NCI-H510A (cell line): Measurements from ENCODE around the gene DERL2.

Experiments
- DNase-seq: peaks from one replicate; lab custom pipeline; 2025; lab: John Stamatoyannopoulos, UW

The DERL2 gene

DNA sequence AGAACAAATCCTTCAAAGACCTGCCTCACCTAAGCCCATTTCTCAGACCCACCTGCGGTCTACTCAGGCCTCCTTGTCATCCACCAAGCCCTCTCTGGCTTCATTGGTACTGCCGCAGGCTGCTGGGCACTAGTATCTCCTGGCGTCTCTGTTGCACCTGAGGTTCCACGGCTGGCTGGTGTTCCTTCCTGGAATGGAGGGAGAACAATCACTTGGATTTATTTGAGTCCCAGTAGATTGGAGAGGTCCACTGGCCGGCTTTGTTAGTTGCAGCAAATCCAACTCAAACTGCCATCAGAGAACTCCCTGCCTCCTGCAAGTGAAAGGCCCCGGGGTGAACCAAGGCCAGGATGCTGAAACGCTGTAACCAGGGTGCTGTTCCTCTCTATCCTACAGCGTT lies 15.7 kb upstream of the DERL2 start:
- no peak for DNase-seq

DNA sequence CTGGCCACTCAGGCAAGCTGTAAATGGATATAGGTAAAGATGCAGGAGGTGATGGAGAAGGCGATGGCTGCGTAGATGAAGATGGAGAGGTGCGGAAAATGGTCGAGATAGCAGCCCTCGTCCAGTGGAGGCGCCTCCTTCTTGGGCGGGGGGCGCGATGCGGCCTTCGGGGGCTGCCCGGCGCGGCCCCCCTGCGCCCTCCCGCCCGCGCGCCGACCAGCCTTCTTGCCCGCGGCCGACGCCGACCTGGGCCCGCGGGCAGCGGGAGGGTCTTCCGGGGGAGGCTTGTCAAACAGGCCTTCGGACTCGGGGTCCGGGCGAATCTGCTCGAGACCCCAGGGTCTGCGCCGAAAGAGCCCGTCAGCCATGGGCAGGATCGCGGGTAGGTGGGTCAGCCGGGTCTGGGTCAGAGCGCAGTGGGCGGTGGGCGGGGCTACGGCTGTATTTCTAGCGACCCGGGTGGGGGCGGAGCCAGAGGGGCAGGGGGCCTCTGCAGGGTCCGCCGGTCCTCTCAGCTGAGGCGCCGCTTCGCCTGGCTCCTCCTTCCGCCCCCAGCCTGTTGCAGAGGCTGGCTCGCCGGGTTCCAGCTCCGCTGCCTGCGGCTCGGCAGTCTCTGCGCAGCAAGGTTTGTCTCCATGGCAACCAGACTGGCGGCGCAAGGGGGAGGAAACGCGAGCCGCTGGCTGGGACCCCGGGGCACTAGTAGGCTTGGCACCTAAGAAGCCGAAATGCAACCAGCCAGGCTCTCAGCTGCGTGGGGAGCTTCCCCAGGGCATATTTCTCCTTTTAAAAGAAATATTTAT lies 14.8 kb upstream of the DERL2 start:
- DNase-seq: peak; percentile 76

DNA sequence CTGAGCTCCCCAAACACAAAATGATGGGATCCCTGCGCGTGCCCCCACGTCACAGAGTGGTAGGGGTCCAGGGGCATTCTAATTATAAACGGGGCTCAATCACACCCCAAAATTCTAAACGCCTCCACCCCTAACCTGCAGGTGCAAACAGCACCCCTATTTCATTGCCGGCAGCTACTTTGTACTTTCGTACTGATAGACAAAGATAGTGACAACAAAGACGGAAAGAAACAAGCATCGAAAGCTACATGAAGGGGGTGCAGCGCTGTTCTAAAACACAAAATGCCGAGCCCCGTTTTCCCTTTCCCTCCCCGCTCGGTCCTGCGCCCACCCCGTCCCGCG lies 14.2 kb upstream of the DERL2 start:
- DNase-seq: no peak

DNA sequence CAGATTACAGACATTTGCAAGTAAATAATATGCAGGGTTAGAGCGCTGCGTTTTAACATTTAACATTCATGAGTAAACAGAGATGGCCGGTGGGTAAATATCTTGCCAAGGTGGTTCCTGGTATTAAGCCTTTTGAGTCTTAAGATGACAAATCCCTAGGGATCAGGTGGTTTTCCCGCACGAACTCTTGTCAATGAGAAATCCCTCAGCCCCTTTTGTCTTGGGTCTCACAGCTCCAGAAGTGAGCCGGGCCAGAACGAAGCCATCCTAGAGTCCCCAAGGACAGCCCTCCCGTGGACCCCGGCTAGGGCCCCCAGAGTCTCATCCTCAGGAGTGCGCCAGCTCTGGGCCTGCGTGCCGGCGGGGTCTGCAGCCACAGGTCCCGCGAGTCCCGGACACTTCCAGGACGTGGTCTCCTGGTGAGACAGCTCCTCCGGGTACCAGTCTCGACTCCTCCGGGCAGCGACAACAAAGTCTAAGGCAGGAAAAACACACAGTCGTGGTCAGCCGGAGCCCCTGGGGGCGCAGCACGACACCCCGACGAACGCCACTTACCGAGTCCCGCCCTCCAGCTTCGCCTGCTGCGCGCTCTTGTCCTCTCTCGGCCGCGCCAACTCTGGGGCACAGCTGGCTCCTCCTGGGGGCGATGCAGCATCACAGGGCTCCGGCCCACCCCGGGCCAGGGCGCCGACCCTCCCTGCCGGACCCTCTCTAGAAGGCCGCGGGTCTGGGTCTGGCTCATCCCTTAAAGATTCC lies 13.7 kb upstream of the DERL2 start:
- no peak for DNase-seq

DNA sequence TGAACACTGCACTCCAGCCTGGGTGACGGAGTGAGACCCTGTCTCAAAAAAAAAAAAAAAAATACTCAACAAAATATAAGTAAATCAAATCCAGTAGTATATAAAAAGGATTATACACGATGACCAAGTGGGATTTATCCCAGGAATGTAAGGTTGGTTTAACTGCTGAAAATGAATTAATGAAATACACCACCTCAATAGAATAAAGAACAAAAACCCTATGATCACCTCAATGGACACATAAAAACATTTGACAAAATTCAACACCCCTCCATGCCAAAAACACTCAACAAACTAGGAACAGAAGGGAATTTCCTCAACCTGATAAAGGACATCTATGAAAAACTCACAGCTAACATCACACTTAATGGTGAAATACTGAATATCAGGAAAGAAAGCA lies 7.0 kb upstream of the DERL2 start:
- DNase-seq: no peak

DNA sequence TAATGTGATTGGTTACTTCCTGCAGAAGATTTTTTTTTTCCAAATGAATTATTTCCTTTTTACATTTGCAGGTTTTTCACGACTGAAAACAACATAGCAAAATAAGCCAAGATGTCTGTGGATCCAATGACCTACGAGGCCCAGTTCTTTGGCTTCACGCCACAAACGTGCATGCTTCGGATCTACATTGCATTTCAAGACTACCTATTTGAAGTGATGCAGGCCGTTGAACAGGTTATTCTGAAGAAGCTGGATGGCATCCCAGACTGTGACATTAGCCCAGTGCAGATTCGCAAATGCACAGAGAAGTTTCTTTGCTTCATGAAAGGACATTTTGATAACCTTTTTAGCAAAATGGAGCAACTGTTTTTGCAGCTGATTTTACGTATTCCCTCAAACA lies 2.8 kb upstream of the DERL2 start:
- DNase-seq: no peak

DNA sequence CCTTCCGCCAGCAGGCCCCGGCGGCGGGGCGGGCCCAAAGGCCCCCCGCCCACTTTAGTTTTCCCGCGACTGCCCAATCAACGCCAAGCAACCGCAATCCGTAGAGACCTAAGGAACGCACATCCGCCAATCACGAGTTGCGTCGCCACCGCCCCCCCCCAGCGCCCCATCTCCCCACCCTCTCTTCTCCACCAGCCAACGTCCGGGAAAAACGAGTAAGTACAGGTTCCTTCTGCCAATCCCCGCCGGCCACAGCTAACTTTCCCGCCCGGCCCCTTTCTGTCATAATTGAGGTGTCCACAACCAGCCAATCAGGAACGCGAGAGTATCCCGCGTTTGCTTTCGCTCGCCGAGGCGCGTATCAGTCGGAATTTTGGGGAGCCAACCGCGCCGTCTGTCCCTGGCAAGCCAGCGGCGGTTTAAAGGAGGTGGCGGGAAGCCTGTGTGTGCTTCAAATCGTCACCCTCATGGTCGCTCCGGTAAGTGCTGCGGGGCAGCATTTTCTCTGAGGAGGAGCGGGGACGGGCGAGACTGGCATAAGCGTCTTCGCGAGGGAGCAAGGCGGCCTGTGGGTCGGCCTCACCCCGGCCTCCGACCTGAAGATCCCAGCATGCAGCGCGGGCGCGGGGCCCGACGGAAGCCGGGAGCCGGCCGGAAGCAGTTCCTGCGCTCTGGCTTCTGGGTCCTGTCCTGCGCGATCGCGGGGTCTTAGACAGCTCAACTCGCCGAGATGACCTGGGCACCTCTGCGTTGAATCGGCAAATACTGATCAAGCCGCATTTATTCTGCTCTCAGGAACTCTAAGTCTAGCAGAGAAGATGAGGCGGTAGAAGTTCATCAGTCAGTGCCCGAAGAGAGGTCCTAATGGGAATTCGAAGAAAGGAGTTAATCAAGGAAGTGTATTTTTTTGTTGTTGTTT lies 487 bp upstream of the DERL2 start, which contains the start of gene MIS12:
TSS of gene MIS12 (plus strand) at position 361 of the 919 bp plus-strand sequence. CDS start 2,297 bp downstream, outside the sequence.
- DNase-seq: peak; percentile 98

DNA sequence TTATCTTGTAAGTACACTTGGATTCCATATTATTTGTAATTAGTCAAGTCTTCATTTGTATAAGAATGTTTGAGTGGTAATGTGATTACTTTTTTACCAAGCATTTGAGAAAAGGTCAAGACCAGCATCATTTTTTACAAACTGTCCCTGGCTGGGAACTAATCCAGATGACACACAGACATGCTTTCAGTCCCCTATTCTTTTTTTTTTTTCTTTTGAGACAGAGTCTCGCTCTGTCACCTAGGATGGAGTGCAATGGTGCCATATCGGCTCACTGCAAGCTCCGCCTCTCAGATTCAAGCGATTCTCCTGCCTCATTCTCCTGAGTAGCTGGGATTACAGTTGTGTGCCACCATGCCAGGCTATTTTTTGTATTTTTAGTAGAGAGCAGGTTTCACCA lies 4.5 kb downstream of the DERL2 start:
- no peak for DNase-seq

DNA sequence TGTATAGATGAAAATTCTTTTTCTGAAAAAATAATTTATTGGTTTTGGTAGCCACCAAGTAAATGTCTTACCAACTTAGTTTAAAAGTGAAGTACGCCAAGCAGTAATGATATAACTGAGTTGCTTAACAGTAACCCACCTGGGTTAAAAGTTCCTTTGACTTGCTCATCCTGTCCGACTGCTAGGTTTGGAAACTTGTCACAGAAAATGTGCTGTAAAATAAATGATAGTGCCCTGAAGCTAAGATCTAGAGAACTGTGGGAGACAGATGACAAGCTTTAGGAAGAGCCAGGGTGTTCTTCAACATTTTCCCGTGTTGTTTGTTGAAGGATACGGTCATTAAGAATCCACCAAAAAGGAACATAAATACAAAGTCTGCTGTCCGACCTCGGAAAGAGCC lies 5.0 kb downstream of the DERL2 start:
- DNase-seq: no peak

DNA sequence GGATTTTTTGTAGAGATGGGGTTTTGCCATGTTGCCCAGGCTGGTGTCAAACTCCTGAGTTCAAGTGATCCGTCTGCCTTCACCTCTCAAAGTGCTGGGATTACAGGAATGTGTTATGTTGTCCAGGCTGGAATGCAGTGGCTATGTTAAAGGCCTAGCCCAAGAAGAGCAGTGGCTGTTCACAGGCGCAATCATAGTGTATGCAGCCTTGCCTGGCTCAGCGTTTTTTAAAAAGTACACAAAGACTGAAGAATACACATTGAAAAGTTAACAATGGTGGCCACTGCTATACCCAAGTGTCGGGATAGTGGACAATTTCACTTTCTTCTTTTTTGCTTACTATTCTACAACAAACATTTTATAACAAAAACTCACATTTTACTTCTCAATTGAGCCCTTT lies 7.0 kb downstream of the DERL2 start:
- no peak for DNase-seq

DNA sequence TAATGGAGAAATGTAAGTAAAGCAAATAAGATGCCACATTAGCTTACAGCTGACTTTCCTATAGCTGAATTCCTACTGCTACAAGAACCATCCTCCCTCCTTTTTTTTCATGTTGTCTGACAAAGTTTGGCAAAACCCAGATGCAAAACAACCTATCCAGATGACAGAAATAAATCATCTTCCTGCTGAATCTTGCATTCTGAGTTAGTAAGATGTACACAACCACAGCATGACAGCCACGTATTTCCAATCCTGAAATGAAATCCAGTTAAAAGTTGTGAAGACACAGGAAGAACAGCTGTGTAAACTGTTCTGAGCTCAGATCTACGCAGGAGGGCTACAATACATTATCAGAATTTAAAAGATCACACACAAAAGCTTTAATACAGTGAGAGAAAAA lies 12.1 kb downstream of the DERL2 start:
- no peak for DNase-seq

DNA sequence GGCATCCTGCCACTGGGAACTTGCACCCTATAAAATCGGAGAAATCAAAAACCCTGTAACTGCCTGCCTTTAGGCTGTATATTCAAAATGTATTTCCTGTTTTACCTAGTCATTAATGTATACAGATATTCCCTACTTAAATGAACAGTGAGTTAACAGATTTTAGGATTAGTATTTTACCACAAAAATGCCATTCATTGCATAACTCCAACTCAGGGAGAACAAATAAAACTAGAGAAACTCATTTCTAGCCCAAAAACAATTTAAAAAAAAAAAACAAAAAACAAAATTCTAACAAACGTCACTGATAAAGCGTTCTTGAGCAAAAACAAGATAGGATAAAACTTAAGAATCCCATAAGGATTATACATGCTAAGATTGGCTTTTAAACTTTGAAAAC lies 13.5 kb downstream of the DERL2 start:
- no peak for DNase-seq

DNA sequence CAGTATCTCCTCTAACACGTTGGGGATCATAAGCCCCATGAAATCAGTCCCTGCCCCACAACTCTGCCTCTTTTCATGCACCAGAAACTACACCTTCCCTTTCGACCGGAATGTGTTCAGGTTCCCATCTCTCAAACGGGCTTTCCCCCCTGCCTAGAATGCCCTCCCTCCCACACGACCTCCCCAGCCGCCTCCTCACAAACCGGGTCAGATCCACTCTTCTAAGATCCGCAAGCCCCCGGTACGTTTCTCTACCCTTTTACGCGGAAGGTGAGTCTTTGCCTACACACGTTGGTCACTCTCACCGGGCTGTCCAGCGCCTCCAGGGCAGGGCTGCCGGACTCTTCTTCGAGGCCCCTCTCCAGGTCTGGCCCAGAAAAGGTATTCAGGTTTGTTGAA lies 17.9 kb downstream of the DERL2 start:
- DNase-seq: no peak

DNA sequence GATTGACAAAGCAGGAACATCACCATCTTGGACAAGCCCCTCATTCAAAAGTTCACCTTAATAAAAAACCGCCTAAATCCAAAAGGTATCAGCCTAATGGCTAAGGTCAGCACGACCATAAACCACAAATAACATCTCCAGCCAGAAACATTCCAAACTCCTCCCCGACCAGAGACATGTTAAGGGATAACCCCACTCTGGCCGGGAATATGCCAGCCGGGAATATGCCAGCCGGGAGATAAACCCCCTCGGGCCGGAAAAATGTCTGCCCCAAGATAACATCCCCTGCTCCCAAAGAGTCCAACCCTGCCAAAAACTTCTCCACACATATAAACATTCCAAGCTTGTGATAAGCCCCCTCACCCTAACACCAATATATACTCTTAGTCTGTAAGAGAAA lies 18.6 kb downstream of the DERL2 start:
- DNase-seq: no peak

DNA sequence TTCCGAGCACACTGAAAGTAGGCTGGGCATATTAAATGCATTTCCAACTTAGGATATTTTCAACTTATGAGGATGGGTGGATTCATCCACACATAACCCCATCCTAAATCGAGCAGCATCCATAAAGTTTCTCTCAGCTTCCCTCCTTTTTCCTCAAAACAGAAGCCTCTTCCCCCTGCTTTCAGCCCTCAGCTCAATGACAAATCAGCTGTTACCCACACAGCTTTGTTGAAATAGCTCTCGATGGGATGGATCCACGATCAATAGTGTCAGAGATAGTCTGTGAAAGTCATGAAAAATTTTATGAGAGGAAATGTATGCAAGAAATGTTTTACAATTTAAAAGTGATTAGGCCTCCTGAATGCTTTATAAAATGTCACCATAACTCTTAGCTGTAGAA lies 19.7 kb downstream of the DERL2 start:
- no peak for DNase-seq

DNA sequence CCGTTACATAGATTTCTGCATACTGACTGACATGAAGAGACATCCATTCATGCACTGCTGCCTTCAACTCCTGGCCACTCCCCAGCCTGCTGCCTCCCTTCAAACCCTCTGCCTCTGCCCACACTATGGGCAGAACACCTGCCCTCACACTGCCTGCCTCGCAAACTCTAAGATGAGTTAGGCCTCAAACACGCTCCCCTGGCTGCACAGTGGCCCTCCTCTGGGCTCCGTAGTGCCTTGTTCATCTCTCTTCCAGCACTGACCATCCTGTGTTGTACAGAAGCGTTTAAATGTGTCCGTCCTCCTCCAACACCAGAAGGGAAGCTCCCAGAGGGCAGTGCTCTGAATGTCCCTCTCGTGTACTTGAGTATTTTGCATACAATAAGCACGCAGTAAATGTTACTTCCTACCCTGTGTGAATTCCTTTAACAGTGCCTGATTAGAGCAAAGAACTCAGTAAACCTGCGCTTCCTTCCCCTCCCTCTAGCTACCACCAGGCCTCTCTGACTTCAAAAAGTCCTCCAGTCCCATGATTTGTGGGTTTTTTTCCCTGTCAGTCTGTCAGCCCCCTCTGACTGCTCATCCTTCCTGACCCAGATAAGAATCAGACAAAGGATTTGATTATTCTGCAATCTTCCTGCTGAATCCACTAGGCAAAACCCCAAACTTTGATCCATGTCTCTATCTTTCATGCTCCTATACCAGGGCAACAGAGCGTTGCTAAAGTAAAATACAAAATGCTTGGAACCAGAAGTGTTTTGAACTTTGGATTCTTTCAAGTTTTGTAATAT lies 21.1 kb downstream of the DERL2 start:
- DNase-seq: no peak

DNA sequence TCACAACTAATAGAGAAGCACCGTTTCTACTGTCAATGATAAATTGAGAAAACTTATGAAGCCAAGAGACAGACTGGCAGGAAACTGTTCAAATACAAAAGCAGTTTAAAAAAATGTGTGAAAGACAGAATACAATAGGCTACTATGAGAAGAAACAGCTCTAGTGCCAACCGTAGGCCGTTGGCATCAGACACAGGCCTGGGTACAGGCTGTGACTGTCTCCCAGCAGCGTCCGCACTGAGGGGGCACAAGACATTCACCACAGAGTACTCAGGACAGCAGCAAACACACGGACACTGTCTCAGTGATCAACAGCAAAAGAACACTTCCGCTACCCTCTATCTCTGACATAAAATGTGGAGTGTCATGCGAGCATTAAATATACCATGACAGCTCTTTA lies 39.2 kb downstream of the DERL2 start:
- no peak for DNase-seq

DNA sequence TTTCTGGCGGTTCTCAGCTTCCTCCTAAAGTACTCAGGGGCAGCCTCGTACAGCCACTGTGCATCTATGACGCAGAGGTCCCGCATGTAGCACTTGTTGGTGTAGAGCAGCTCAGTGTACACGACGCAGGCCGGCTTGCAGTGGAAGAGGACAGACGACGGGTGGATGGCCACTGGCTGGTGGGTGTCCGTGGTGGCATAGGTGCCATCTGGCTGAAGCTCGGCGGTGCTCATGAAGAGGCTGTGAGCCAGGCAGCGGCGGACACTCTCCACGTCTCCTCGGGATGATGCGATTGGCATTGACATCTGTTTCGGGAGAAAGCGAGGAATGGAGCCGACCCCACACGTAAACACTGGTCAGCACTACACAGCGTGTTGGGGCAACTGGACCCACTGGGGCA lies 41.8 kb downstream of the DERL2 start:
- no peak for DNase-seq

DNA sequence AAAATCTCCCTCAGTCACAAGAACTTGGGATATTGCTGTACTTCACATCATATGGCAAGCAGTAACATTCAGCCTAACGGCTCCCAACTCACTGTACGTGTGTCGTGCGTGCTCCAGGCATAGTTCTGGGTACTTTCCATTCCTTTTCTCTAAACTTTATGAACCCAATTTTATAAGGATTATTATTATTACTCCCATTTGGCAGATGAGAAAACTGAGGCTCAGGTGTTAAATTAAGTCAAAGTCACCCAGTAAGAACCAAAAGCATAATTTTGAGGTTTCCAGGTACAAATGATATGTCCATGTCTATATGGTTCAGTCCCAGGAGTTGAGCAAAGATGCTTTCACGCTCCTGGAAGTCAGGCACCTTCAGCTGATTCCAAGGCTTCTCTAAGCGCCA lies 42.2 kb downstream of the DERL2 start:
- DNase-seq: no peak

DNA sequence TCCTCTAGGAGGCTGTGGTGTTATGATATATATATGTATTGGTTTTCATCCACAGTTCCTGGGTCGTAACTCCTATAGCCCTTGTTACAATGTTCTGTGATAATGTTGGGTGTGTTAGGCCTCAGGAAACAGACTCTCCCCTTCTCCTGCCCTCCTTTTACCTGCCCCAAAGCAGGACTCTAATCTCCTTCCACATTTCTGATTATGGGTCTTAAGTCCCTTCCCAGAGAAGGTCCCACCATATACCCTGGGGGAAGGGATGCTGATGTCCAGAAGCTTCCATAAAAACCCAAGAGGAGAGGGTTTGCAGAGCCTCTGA lies 46.6 kb downstream of the DERL2 start:
- no peak for DNase-seq

DNA sequence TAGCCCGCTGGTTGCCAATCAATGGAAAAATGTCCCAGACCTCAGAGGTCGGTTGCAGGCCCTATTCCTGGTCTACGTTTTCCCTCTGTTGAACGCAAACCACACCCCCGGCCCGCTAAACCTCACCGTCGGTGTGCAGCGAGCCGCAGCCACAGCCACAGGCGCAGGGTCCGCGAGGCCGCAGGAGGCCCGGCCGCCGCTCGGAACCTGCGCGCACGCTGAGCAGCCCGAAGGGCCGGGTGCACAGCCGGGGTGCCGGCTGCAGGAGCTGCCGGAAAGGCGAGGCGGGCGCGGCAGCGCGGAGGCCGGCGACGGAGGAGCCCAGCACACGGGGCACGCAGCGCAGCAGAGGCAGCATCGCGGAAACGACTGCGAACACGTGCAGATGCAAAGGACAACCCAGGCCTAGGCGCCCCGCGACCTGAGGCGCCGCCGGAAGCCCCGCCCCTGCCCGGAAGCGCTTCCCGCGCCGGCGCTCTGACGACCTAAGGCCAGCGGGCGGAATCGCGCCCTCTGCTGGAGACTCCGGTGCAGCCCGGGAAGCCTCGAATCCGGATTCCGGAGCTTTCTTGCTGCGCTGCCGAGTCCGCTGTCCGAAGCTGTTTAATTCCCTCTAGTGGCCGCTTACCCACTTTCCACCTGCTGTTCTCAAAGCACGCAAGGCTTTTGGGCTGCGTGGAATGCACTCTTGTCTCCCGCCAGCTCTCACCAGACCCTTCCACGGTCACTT lies 47.1 kb downstream of the DERL2 start, which contains the start of gene C1QBP:
TSS of gene C1QBP (minus strand) at position 440 of the 730 bp plus-strand sequence. CDS start at position 358, 82 bp downstream.
- peak; percentile 77 for DNase-seq
